HepG2 (cell line): ENCODE data around the gene CENPE. TPM values are rescaled to one million over a fixed set of nuclear protein-coding genes. Genes with fewer than 3 reads are reported as not detected.

Experiments
- BHLHE40 ChIP-seq: IDR thresholded peaks from 2 replicates; pipeline ENCODE4 v1.6.1; 2011; ENCODE audit warnings: low read length, improper control_type of control experiment
- JARID2 ChIP-seq: sonication (generic); formaldehyde crosslinking; IDR thresholded peaks from 2 replicates; pipeline ENCODE4 v1.8.1; 2023; ENCODE audit warnings: missing genetic modification reagents, inconsistent platforms; ENCODE audit not compliant: insufficient replicate concordance
- LBX2 ChIP-seq: sonication (generic); formaldehyde crosslinking; IDR thresholded peaks from 2 replicates; pipeline ENCODE4 v1.5.0; 2020; ENCODE audit warnings: missing genetic modification reagents, mild to moderate bottlenecking, borderline replicate concordance
- MBD4 ChIP-seq: IDR thresholded peaks from 2 replicates; pipeline ENCODE4 v1.6.1; 2012; ENCODE audit warnings: low read length, inconsistent platforms, borderline replicate concordance
- PHB2 ChIP-seq: fragments of 450-650 bp; IDR thresholded peaks from 2 replicates; pipeline ENCODE4 v1.6.1; 2018; ENCODE audit not compliant: partially characterized antibody
- ZBTB44 ChIP-seq: sonication (generic); formaldehyde crosslinking; IDR thresholded peaks from 2 replicates; pipeline ENCODE4 v1.4.0; 2020; ENCODE audit warnings: missing genetic modification reagents
- ZNF225 ChIP-seq: sonication (generic); formaldehyde crosslinking; IDR thresholded peaks from 2 replicates; pipeline ENCODE4 v1.4.0; 2020; ENCODE audit warnings: mild to moderate bottlenecking, missing genetic modification reagents
- ZNF724P ChIP-seq: sonication (generic); formaldehyde crosslinking; IDR thresholded peaks from 2 replicates; pipeline ENCODE4 v1.8.0; 2022; ENCODE audit warnings: missing genetic modification reagents, borderline replicate concordance
- ZNF790 ChIP-seq: sonication (generic); formaldehyde crosslinking; IDR thresholded peaks from 2 replicates; pipeline ENCODE4 v1.8.0; 2022; ENCODE audit warnings: missing genetic modification reagents, mild to moderate bottlenecking, borderline replicate concordance
- ZNF841 ChIP-seq: sonication (generic); formaldehyde crosslinking; IDR thresholded peaks from 2 replicates; pipeline ENCODE4 v1.8.1; 2023; ENCODE audit warnings: missing genetic modification reagents, borderline replicate concordance
- polyA plus RNA-seq, 8 experiments: library from polyadenylated mRNA; depleted of rRNA in 3 of 8; stranded (reverse) in 7 of 8; unstranded in 1 of 8; fragments of >200 nt; fragmentation: Illumina TruSeq in 4 of 8; extraction: Trizol in 4 of 8; gene quantifications; 2 replicates each; pipeline versions ENCODE4 v1.2.1 to v1.2.3, GENCODE V29; 2011 to 2016; ENCODE audit warnings: low read depth in 4 of 8, missing spikeins in 1 of 8, mixed read lengths in 1 of 8; ENCODE audit not compliant: insufficient read depth in 1 of 8
- total RNA-seq, 5 experiments: library from RNA; depleted of rRNA; stranded (reverse); fragments of >200 nt; fragmentation: Illumina TruSeq; extraction: Trizol; gene quantifications; 2 replicates each; pipeline ENCODE4 v1.2.3, GENCODE V29; 2016; ENCODE audit warnings: low read depth in 1 of 5
- TF ChIP-seq, protein P1 (sequence below): sonication (generic); formaldehyde crosslinking; IDR thresholded peaks from 2 replicates; pipeline ENCODE4 v1.4.0; 2020; ENCODE audit warnings: low read depth, missing genetic modification reagents
- TF ChIP-seq, protein P2 (sequence below): sonication (generic); formaldehyde crosslinking; conservative IDR thresholded peaks from 2 replicates; pipeline ENCODE4 v1.8.0; 2022; ENCODE audit warnings: low read depth, missing genetic modification reagents
- TF ChIP-seq, protein P3 (sequence below), 2 experiments: sonication (generic) in 1 of 2; formaldehyde crosslinking in 1 of 2; IDR thresholded peaks; 2 replicates each; pipeline versions ENCODE4 v1.4.0 to v1.6.1; 2018 to 2020; ENCODE audit warnings: missing genetic modification reagents in 2 of 2, borderline replicate concordance in 1 of 2, low read depth in 1 of 2, mild to moderate bottlenecking in 1 of 2, missing biosample characterization in 1 of 2
- TF ChIP-seq, protein P4 (sequence below): sonication (generic); formaldehyde crosslinking; IDR thresholded peaks from 2 replicates; pipeline ENCODE4 v1.5.1; 2020; ENCODE audit warnings: missing genetic modification reagents, mild to moderate bottlenecking, borderline replicate concordance
- TF ChIP-seq, protein P5 (sequence below): sonication (generic); formaldehyde crosslinking; IDR thresholded peaks from 2 replicates; pipeline ENCODE4 v1.4.0; 2020; ENCODE audit warnings: missing genetic modification reagents, low read depth, mild to moderate bottlenecking, borderline replicate concordance

The CENPE gene
- total and polyA plus RNA-seq, 2 of the 13 experiments (the other 11 are each of a cell fraction or from before 2014, with no cell fraction given): 2.1 to 19.8 TPM

GRCh38 chr4:103198111-103198765 lies at the start of gene CENPE (continued):
- TF ChIP-seq, protein P1, sequence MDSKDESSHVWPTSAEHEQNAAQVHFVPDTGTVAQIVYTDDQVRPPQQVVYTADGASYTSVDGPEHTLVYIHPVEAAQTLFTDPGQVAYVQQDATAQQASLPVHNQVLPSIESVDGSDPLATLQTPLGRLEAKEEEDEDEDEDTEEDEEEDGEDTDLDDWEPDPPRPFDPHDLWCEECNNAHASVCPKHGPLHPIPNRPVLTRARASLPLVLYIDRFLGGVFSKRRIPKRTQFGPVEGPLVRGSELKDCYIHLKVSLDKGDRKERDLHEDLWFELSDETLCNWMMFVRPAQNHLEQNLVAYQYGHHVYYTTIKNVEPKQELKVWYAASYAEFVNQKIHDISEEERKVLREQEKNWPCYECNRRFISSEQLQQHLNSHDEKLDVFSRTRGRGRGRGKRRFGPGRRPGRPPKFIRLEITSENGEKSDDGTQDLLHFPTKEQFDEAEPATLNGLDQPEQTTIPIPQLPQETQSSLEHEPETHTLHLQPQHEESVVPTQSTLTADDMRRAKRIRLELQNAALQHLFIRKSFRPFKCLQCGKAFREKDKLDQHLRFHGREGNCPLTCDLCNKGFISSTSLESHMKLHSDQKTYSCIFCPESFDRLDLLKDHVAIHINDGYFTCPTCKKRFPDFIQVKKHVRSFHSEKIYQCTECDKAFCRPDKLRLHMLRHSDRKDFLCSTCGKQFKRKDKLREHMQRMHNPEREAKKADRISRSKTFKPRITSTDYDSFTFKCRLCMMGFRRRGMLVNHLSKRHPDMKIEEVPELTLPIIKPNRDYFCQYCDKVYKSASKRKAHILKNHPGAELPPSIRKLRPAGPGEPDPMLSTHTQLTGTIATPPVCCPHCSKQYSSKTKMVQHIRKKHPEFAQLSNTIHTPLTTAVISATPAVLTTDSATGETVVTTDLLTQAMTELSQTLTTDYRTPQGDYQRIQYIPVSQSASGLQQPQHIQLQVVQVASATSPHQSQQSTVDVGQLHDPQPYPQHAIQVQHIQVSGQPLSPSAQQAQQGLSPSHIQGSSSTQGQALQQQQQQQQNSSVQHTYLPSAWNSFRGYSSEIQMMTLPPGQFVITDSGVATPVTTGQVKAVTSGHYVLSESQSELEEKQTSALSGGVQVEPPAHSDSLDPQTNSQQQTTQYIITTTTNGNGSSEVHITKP (CRISPR knock-in tag): peak; percentile 100
- TF ChIP-seq ZNF790 (CRISPR knock-in tag) (no peak), ZNF841 (CRISPR knock-in tag) (no peak), BHLHE40 (peak; percentile 98), ZNF225 (CRISPR knock-in tag) (no peak; the same call in 1 of the 2 replicates), PHB2 (no peak), LBX2 (no peak), MBD4 (no peak), JARID2 (CRISPR knock-in tag) (no peak), ZBTB44 (CRISPR knock-in tag) (no peak), ZNF724P (CRISPR knock-in tag) (peak; percentile 66; the same call in 1 of the 2 replicates)
- TF ChIP-seq, protein P2, sequence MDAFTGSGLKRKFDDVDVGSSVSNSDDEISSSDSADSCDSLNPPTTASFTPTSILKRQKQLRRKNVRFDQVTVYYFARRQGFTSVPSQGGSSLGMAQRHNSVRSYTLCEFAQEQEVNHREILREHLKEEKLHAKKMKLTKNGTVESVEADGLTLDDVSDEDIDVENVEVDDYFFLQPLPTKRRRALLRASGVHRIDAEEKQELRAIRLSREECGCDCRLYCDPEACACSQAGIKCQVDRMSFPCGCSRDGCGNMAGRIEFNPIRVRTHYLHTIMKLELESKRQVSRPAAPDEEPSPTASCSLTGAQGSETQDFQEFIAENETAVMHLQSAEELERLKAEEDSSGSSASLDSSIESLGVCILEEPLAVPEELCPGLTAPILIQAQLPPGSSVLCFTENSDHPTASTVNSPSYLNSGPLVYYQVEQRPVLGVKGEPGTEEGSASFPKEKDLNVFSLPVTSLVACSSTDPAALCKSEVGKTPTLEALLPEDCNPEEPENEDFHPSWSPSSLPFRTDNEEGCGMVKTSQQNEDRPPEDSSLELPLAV: no peak
- TF ChIP-seq, protein P3, sequence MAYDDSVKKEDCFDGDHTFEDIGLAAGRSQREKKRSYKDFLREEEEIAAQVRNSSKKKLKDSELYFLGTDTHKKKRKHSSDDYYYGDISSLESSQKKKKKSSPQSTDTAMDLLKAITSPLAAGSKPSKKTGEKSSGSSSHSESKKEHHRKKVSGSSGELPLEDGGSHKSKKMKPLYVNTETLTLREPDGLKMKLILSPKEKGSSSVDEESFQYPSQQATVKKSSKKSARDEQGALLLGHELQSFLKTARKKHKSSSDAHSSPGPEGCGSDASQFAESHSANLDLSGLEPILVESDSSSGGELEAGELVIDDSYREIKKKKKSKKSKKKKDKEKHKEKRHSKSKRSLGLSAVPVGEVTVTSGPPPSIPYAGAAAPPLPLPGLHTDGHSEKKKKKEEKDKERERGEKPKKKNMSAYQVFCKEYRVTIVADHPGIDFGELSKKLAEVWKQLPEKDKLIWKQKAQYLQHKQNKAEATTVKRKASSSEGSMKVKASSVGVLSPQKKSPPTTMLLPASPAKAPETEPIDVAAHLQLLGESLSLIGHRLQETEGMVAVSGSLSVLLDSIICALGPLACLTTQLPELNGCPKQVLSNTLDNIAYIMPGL (CRISPR knock-in tag; IDR thresholded peaks at IDR 0.05; ENCODE audit: borderline replicate concordance in 1 of 2, low read depth in 1 of 2): 0 out of 4 replicates have a peak, but pooled peaks have one; percentile 31 to 46
- TF ChIP-seq, protein P4, sequence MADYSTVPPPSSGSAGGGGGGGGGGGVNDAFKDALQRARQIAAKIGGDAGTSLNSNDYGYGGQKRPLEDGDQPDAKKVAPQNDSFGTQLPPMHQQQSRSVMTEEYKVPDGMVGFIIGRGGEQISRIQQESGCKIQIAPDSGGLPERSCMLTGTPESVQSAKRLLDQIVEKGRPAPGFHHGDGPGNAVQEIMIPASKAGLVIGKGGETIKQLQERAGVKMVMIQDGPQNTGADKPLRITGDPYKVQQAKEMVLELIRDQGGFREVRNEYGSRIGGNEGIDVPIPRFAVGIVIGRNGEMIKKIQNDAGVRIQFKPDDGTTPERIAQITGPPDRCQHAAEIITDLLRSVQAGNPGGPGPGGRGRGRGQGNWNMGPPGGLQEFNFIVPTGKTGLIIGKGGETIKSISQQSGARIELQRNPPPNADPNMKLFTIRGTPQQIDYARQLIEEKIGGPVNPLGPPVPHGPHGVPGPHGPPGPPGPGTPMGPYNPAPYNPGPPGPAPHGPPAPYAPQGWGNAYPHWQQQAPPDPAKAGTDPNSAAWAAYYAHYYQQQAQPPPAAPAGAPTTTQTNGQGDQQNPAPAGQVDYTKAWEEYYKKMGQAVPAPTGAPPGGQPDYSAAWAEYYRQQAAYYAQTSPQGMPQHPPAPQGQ (CRISPR knock-in tag): no peak
- TF ChIP-seq, protein P5, sequence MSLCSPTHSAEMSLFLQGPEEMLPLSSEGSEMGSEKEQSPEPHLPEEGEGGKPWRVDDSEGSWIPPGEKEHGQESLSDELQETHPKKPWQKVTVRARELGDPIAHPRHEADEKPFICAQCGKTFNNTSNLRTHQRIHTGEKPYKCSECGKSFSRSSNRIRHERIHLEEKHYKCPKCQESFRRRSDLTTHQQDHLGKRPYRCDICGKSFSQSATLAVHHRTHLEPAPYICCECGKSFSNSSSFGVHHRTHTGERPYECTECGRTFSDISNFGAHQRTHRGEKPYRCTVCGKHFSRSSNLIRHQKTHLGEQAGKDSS (CRISPR knock-in tag): 0 out of 2 replicates have a peak, but pooled peaks have one; percentile 26
